Dermis blood vessel endothelial cell (primary cell): Measurements from ENCODE around the gene RGMA. TPM values are rescaled to one million over a fixed set of nuclear protein-coding genes. Genes with fewer than 3 reads are reported as not detected.

ENCODE experiments used
- DNase-seq: peaks from one replicate; pipeline ENCODE4 v3.0.0; 2010
- total RNA-seq: library from RNA; depleted of rRNA; stranded (reverse); fragments of >200 nt; gene quantifications from 2 replicates; pipeline ENCODE4 v1.2.3, GENCODE V29; 2014

Gene RGMA
- total RNA-seq, 1 donor from 2014 or later, result 0.34 TPM

DNA sequence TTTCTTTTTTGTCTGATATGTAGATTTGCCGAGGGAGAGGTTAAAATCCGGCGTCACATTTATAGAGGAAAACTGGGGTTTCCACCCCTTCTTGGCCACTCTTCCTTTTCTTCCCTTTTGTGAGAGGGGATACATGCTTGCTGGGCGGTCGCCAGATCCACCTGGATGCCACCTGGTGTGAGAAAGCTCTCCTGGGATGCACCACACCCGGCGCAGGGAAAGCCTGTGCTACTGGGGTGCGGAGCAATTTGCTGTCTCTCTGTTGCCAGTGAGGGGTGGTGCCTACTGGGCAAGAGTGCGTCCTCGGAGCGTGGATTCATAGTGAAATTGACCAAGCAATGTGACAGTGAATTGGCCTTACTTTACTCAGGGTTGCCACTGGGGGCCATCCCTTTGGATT lies 2.5 kb upstream of the RGMA start:
- DNase-seq, result no peak

DNA sequence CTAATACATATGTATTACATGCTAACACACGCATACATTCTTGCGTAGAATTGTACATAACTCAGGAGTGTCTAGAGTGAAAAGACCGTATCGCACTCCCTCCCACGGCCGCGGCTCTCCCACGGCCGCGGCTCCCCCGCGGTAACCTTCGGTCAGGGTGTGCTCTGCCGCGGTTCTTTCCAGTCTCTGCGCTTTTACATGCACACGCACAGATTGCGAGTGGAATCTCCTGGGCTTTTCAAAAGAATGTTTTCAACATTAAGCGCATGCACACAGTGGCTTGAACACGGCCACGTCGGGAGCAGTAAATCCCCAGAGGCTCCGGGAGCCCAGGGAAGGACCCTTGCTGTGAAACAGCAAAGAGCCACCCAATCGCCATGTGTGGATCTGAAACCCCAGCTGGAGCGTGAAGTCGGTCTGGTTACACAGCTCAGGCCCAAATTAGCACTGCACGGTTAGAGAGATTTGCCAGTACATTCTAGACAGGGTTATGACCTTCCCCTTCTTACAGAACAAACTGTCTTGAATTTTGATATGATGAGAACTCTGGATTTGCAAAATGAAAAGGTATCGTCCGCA lies 805 bp upstream of the RGMA start:
- DNase-seq, result no peak

DNA sequence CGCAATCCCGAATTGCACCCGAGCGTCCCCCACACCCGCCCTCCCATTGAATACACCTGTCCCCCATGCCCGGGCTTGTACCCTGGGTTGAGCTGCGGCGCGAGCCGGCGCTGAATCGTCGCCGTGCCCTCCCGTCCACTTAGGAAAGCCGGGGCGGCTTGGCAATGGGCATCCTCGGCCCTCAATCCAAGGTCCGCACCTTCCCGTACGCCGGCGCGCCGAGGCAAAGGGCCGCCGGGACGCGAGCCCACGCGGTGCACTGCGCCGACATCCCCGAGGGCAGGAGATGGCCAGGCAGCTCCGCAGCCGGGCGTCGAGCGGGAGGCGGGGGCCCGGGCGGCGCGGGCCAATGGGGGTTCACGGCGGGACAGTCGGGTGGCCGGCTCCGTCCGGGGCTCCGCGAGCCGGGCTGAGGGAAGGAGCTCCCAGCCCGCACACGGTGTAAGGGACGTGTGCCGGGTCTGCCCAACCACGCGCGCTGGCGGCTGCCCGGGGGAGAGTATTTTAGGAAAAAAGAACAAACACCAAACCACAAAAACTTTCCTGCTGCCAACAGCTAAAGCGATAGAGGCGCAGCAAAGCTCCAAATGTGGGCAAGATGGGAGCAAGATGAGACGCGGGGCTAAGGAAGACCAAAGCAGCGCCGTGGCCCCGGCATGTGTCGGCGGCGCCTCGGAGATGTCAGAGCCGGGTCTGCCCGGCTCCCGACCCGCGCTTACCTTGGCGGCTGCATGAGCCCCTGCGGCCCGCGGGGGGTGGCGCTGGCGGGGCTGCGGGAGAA lies 621 bp downstream of the RGMA start:
- DNase-seq, result peak; percentile 16

DNA sequence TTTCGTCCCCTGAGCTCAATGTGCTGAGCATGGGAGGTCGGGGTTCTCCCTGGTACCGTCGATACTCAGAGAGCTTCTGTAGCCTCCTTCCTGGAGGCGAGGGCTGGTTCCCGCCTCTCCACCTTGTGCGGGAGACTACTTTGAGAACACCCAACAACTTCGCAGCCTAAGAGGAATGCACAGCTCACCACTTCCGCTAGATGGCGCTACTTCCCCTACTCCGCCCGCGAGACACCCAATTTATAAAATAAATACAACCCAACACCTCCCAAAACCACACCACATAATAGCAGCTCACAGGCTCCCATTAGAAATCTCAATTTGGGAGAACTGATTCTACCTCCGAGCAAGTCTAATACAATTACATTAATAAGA lies 1.2 kb downstream of the RGMA start:
- DNase-seq, result peak; percentile 67

DNA sequence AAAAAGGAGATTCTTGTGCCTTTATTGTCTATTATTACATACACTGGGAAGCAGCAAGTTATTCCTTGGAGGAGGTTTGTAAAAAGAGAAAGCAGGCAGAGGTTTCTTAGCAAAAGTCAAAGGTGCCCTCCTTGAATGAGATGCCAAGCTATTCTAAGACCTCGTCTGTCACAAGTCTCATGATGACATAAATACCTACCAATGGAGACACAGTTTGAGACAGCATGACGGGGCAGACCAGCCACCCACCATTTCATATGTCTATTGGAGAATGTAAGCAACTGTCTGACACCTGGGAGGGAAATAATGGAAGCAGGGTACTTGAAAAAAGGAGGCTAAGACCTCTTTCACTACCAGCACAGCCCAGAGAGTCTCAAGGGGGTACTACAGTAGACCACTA lies 2.2 kb downstream of the RGMA start:
- DNase-seq, result no peak

DNA sequence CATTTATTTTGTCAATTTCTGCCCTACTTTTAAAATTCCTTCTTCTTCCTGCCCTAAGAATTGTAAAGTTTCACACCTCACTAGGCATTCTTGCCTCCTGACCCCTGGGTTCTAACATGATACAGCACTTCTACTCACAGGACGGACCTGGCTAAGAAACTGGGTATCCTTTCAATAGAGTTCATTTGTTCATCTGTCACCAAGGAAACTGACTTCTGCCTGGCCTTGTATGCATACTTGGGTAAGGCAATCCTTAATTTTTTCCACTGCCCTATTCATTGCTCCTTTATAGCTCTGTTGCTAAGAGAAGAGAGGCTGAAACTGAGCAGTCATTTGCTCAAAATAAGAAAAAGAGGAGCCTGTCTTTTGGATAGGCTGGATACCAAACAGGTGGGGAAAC lies 3.3 kb downstream of the RGMA start:
- no peak for DNase-seq

DNA sequence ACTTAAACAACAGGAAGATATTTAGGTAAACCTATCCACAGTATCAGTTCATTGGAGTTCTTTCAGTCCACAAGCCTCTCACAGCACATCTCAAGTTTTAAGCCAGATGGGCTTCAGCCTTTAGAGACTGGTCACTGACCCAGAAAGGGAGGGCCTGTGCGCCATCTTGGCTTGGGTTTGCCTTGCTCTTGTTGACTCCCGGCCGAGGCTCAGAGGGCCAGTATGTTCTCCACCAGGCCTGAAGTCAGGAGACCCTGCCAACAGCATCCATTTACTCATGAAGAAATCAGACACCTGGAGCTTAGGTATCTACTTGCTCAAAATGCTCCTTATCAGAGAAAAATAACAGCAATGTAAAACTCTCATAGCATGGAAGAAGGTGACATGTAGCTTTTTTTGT lies 6.2 kb downstream of the RGMA start:
- DNase-seq, result no peak

DNA sequence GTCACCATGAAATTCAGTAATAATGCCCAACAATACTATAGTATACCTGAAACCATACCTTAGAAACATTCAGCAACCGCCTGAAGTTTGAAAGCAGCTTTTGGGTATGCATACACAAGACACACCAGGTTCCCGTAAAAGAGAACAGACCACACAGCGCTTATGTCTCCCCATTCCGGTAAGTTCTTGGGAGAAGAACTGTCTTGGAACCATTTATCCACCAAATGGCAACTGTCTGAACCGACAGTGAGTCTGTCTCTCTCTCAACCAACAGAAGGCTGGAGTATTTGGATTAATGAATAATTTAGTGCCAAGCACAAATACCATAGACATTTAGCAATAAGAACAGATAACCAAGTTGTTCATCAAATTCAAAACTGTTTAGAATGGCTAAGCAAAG lies 7.6 kb downstream of the RGMA start:
- DNase-seq, result no peak

DNA sequence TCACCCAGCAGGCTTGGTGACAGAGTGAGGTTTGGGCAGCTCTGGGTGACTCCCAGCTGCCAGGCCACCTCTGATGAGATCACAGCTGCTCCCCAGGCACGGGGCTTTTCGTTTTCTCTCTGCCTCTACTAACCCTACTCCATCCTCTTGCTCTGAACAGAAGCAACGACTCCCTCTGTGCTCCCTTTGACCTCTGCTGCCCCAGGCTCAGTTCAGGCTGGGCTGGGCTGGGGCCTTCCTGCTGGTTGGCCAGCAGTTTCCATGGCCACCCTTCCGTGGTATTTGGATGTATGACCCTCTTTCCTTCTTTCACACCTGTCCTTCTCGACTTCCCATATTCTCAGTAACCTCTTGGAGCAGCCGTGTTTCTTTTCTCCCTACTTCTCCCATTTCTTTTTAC lies 8.6 kb downstream of the RGMA start:
- DNase-seq, result no peak

DNA sequence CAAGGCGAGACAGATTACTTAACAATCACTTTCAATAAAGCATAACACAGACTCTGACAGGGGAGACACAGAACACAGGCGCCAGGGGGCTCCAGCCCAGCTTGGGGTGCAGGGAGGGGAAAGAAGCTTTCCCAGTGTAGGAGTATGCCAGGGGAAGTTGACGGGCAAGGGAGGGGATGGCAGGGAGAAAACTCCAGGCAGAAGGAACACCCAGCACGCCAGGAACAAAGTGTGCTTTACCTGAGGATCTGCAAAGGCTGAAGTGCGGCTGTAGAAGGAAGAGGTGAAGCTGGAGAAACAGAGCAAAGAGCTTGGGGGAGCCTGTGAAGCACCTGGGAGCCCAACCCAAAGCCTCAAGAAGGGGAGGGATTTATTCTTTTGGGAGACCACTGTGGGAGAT lies 12.1 kb downstream of the RGMA start:
- DNase-seq, result no peak

DNA sequence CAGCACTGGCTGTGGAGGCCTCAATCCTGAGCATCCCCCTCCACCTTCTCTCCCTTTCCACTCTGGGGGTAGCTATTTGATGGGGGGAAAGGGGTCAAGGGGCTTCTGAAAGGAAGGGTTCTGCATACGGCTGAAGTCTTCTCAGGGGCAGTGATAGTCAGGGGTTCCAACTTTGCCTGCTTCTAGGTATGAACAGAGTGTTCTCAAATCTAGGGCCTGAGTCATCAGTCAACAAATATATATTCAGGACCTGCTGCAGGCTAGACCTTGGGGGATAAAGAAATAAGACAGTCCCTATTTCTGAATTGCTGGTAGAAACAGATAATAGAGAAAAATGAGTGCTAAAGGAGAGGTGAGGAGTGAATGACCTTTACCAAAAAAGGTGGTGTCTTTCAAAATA lies 12.8 kb downstream of the RGMA start:
- DNase-seq, result no peak

DNA sequence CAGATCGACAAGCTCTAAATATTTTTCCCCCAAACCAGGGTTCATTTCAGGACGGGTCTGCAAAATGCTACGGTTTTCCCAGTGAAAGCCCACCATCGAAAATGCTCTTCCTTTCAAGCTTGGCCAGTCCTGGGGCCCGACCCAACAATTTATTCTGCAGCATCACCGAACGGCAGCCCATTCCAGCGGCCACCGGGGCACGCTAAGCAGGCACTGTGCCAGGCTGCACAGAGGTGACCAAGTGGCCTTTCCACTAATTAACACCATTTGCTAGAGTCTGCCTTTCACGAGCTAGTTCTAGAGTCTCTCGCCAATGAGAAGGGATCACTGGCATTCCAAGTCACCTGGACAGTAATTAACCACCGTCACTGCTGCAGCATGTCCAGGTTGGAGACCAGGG lies 14.4 kb downstream of the RGMA start:
- no peak for DNase-seq

DNA sequence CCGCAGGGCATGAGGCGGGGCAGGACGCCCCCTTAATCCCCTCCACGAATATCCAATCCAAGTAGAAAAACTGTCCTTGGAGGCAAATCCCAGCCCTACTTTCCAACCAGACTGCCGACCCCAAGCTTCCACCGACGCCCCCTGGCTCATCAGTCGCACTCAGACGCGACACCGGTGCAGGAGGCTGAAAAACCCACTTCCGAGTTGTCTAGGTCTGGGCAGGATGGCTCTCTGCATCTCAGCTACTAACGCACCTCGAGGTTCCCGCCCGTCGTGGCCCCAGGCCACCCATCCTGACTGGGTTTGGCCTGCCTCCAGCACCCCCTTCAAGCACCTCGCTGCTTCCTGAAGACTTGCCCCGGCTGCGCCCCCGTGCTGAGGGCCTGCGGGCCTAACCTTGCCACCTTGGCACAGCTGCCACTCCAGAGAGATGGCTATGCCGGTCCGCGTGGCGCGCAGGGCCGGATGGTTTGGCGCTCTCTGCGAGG lies 15.5 kb downstream of the RGMA start:
- DNase-seq, result no peak

DNA sequence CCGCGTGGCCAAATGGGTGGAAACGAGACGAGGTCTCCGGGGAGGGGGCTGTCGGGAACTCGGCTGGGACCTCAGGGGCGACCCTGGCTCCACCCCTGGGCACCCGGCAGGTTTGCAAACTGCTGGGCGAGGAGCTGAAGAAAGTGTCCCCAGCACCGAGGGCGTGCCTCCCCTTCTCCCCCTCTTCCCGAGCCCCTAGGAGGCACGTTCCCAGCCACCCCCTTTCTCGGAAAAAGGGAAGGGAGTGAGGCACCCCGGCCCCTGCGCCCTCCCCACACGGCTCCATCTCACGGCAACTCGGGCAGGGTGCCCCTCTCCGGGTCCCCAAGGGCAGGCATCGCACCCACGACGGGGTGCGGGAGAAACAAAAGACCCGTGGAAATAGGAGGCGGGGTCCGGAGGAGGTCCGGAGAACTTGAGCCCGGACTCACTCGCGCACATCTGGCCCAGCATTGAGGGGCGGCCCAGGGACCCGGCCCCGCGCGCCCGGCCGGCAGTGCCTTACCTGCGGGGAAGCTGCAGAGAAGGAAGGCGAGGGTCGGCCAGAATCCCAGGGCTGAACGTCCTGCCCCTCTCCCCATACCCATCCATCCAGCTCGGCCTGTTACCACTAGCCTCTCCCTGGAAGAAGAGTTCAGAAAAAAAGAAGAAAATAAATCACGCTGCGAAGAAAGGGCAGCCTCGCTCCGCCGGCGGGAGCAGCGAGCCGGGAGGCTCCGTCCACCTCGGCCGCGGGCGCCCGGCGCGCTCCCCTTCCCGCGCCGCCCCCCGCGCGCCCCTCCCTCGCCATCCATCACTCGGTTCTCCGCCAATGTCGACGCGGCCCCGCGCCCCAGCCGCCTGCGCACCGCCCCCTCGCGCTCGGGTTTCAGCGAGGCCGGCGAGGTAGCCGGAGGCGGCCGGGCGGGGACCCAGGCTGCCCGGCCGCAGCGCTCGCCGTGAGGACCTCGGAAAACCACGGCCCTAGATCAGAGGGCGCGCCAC lies 16.3 kb downstream of the RGMA start:
- peak; percentile 47 for DNase-seq

DNA sequence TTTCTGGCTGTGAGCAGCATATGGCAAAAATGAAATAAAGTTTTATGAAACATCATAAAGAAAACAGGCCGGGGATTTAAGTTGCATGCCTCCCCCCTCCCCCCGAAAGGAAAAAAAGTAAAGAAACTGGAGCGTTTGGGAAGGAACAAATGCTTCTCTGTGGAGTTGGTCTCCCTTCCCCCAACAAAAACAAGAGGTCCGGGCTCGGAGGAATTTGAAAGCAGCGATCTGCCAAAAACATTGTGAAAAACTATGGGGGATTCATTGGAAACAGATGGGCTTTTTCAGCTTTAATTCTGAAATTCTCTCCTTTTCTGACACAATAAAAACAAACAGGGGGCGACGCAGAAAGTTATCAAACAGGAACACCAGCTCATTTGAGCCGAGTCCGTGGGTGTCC lies 17.0 kb downstream of the RGMA start:
- no peak for DNase-seq

DNA sequence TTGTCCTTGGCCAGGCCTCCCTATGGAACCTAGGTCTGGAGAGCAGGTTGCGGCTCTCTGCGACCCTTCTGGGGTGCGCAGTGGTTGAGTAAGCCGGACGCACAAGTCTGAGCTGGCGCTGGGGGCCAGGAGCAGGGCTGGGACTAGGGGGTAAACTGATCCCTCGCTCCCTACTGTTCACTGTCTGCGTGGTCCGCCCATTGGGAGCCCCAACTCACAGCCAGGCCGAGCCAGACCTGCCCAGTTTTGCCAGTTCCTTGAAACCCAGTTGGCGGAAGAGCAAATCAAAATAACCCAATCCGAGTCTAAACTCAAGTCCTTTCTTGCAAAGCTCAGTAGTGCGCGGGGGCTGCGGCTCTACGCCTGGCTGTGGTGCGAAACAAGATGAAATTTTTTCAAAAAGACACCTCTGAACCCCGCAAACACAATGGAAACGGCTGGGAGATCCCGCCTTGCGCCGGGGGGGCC lies 17.5 kb downstream of the RGMA start:
- no peak for DNase-seq

DNA sequence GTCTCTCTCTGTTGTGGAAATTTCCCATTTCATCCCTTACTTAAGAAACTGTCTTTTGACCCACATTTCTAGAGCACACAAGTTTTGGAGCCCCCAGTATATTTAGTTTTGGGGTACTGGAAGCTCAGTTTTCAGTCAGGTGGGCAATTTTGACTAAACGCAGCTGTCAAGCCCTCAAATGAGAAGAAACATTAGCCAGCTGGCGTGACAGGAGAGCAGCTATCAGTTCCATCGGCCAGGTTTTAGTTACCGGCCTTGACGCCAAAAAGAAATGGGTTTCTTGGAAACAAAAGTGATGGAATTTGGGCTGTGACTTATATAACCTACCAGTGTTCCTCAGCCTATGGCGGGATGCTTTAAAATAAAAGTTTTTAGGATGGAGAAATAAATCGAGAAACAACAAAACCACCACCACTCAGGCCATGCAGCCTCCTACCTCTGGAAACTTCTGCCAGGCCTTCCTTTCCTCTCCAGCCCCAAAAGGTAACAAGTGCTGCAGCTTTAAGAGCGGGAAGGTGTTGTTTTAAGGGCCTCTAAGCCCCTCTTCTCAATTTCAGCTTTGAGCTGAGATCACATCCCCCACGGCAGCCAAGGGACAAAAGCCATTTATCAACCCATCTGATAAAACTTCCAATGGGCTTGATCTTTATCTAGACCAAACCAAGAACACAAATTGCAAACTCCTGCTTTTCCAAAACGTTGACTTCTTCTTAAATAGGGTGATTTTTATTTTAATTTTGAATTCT lies 18.3 kb downstream of the RGMA start:
- DNase-seq, result no peak

DNA sequence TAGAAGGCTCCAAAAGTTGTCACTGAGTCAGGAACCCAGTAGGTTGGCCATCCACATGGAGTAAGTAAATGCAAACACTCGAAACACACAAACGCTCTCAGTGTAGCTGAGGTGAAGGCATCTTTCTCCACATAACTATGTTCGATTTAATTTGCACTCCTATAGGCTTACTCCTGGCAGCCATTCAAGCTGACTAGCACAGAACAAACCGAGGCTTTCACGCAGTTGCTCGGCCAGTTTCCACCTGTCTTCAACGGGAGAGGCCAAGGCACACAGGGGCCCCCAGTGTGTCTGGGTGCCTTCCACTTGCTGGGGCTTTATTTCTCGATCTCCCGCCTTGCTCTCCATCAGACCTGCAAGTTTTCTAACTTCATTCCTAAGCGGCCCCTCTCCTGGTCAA lies 18.9 kb downstream of the RGMA start:
- no peak for DNase-seq

DNA sequence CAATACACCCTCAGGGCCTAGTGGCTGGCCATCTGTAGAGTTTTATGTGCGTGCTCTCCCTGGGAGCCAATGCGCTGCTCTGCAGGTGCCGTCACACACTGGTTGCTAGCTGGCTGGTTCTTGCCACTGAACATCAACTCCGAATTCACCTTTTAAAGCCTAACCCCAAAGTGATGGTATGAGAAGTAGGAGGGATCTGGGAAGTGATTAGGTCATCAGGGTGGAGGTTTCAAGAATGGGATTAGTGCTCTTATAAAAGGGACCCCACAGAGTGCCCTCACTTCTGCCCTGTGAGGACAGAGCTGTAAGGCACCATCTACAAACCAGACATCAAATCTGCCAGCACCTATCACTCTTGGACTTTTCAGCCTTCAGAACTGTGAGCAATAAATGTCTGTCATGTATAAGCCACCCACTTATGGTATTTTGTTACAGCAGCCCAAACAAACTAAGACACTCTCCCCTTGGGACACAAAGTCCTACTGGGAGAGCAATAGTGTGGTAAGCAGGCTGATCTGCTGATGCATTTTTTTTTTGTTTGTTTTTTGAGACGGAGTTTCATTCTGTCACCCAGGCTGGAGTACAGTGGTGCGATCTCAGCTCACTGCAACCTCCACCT lies 20.3 kb downstream of the RGMA start:
- no peak for DNase-seq

DNA sequence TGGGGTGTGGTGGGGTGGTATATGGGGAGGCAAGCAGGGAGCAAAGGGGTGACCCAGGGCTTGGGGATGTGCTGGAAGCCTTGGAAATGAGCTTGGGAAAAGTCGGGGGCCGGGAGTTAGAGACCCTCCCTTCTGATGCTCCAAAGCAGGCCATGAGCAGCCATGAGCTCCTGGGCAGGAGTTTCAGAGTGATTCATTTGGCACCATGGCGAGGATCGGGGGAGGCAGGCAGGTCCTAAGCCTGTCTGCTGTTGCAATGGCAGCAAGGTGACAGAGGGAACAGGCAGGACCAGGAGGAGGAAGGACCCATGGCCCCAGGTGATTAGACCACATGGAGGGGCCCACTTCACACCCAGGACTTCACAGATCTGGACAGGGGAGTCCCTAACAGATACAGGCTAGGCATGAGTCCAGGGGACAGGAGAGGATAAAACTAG lies 21.3 kb downstream of the RGMA start:
- no peak for DNase-seq

DNA sequence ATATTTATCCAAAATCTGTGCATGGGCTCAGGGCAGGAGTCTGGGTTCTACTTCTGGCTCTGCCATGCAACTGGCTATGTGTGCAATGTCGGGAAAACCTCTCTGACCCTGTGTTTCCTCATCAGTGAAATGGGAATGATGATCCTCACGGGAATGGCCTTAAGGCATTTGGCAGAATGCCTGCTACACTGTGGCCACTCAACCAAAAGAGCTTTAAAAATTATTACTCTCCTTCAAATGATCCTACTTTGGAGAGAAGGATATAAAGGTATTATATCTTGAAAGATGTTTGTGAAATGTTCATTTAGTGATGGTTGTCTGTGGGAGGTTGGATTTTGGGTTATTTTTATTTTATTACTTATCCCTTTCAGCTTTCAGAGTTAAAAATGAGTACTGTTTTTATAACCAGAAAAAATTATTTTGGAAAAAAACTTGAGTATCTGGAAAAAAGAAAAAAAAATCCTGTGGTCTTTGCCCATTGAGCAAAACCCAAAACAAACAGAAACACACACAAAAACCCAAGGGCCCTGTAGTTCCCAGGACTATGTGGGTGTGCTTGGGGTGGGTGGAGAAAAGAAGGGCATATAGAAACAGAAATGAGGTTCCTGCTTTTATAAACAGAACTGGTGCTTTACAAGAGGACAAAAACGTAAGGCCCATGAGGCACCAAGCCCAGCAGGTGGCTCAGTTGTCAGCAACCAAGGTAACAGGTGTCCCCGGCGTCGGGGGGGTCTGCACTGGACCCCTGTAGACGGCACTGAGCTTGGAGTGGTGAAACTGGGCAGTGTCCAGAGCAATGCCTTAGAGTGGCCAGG lies 22.0 kb downstream of the RGMA start:
- no peak for DNase-seq
